Activated CD8-positive, alpha-beta memory T cell treated with anti-CD3 and anti-CD28 coated beads, Interleukin-2, amount 50 U/mL, for 1 hour (primary cell): ENCODE data around the gene NT5M.

Experiments
- DNase-seq: peaks from one replicate; pipeline ENCODE4 v3.0.0-alpha.2; 2020; ENCODE audit errors: extremely low read depth

Gene NT5M

GRCh38 chr17:17395246-17395802 lies 92.2 kb downstream of the NT5M start:
- DNase-seq, result no peak

- DNase-seq, result no peak
Measured at GRCh38 chr17:17395885-17396284, 92.7 kb downstream of the NT5M start.
